Psoas muscle (tissue), 8 donors: ENCODE results near the gene TRIM17. TPM values are rescaled to one million over a fixed set of nuclear protein-coding genes. Genes with fewer than 3 reads are reported as not detected.
A peak's percentile ranks its signal among the peaks of the same experiment; 100 is the strongest.

Source experiments
- ATAC-seq, 4 donors: fragments of 200-7000 bp; cut with Tn5 transposase; one replicate each; pipeline ENCODE4 v1.9.1; 2020; ENCODE audit warnings: moderate library complexity in 3 of 4, mild to moderate bottlenecking in 2 of 4
- DNase-seq, 2 donors: peaks; one replicate each; pipeline ENCODE4 v3.0.0-alpha.2; 2020
- H3K27ac ChIP-seq: fragments of 200-600 bp; one replicate; pipeline ENCODE4 v1.8.0; 2022
- H3K27me3 ChIP-seq, 3 donors: fragments of 200-600 bp in 1 of 3; one replicate each; pipeline versions ENCODE4 v1.6.1 to v1.8.0; 2013 to 2022; ENCODE audit warnings: low read length in 2 of 3, mild to moderate bottlenecking in 2 of 3, moderate library complexity in 1 of 3; ENCODE audit not compliant: insufficient read depth in 3 of 3
- H3K36me3 ChIP-seq, 2 donors: fragments of 200-600 bp in 1 of 2; one replicate each; pipeline versions ENCODE4 v1.6.1 to v1.8.0; 2013 to 2022; ENCODE audit warnings: low read depth in 1 of 2, mild to moderate bottlenecking in 1 of 2, moderate library complexity in 1 of 2; ENCODE audit not compliant: insufficient read depth in 1 of 2
- H3K4me1 ChIP-seq: fragments of 200-600 bp; one replicate; pipeline ENCODE4 v1.8.0; 2022
- H3K4me3 ChIP-seq: fragments of 200-600 bp; one replicate; pipeline ENCODE4 v1.8.0; 2022; ENCODE audit warnings: mild to moderate bottlenecking
- H3K9me3 ChIP-seq: fragments of 200-600 bp; one replicate; pipeline ENCODE4 v1.8.0; 2022
- CTCF ChIP-seq: fragments of 200-600 bp; IDR thresholded peaks from one replicate; pipeline ENCODE4 v1.8.0; 2022; ENCODE audit warnings: antibody characterized with exemption
- WGBS, 3 donors: extraction: QIAGEN DNeasy Blood & Tissue Kit; methylation state at CpG; one replicate each; pipeline versions ENCODE4 v1.1.6 to v1.1.7; 2013; 5-methylcytosine and 5-hydroxymethylcytosine counted together
- intact Hi-C, 2 donors: fragments of 100-400 bp; cut with DNase I; formaldehyde crosslinking; loops; one replicate each; pipeline versions ENCODE4 v1.11.0 to v1.14.2; 2022
- polyA plus RNA-seq, 3 donors: library from polyadenylated mRNA; stranded (reverse); fragments of 200-250 nt; gene quantifications; one replicate each; pipeline ENCODE4 v1.2.3, GENCODE V29; 2013
- total RNA-seq, 4 donors: library from RNA; stranded (reverse); fragmentation: NEBNext Ultra II Directional in 2 of 4; extraction: Animal tissue kit (Norgen Biotek cat#: 25700) in 2 of 4; gene quantifications; one replicate each; pipeline versions ENCODE4 v1.2.1 to v1.2.4, GENCODE V29; 2021 to 2023
- donor health status: healthy with polysubstance abuse.
- donor health status: DM: no; HTN: no; CAD: no; lungs with moderate emphysema.
- donor health status: Bipolar disorder and iron deficiency.
- donor health status: healthy.
- donor health status: DM: yes; HTN: yes; CAD: no.
- donor health status: DM: no; HTN: no; CAD: no.
- donor health status: DM: no; HTN: no; CAD: no.
- donor health status: DM: yes; HTN: yes; CAD: no.

The TRIM17 gene
- total and polyA plus RNA-seq, 7 donors, result 0.03 TPM; not detected in 6

DNA sequence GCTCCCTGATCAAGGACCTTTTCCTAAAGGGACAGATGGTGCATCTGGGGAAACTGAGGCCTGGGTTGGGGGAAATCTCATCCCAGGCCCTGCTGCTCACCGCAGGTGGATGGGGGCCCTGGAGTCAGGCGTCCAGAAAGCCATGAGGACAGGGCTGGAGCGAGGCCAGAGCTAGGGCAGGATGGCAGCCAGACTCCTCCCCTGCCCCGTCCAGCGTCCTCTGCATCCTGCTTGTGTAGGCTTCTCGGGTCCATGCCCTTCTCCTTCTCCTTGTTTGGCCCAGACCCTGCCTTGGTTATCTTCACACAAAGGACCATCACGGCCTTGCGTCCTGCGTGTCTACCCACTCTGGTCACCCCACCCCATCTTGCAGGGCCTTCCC is 53.0 kb downstream of the TRIM17 start:
- Histone ChIP-seq H3K4me3 (no peak overlapping the region), H3K27me3 (no peaks in the 10 kb centered on the region), H3K36me3 (peaks cover under 1 to 91% of the 10 kb centered on the region in 2 donors), H3K4me1 (peaks cover 3% of the 10 kb centered on the region), H3K9me3 (no peaks in the 10 kb centered on the region), H3K27ac (no peak overlapping the region)
- DNase-seq, result peak; percentile 21 to 78
- no peak for TF ChIP-seq CTCF
- peak in 1 of 4 donors; percentile 4 for ATAC-seq
- 43 to 47% (median 45%) methylated on average over 9 of the region's 9 CpGs for WGBS, 3 donors
- intact Hi-C loops, result no loop called here

DNA sequence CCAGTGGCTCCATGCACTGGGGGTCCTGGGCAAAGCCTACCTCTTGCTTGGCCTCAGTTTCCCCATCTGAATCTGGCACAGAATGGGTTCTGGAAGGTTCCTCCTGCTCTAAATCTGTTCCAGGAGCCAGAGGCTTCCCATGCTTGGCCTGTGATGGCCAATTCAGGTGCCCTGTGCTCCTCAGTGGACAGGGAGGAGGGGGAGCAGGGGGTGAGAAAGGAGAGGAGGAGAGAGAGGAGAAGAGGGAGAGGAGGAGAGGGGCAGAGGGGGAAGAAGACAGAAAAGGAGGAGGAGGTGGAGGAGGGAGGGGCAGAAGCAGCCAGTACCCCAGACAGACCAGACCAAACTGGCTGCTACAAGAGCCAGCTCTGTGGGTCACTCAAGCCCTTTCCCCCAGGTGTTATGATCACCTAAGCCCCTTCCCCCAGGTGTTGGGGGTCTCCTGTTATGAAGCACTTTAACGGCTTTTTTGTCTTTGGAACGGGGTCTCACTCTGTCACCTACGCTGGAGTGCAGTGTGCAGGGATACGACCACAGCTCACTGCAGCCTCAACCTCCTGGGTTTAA is 53.7 kb downstream of the TRIM17 start:
- no peaks in the 10 kb centered on the region for H3K27me3 ChIP-seq
- no peaks in the 10 kb centered on the region for H3K9me3 ChIP-seq
- ATAC-seq, result no peak
- 69 to 83% (median 79%) methylated on average over 4 of the region's 4 CpGs for WGBS, 3 donors
- H3K27ac ChIP-seq, result no peak overlapping the region
- H3K4me3 ChIP-seq, result no peak overlapping the region
- intact Hi-C loops, result no loop called here
- peaks cover 3% of the 10 kb centered on the region for H3K4me1 ChIP-seq
- DNase-seq, result peak in 1 of 2 donors; percentile 38
- peaks cover 0 to 90% of the 10 kb centered on the region in 2 donors for H3K36me3 ChIP-seq
- TF ChIP-seq CTCF, result no peak

DNA sequence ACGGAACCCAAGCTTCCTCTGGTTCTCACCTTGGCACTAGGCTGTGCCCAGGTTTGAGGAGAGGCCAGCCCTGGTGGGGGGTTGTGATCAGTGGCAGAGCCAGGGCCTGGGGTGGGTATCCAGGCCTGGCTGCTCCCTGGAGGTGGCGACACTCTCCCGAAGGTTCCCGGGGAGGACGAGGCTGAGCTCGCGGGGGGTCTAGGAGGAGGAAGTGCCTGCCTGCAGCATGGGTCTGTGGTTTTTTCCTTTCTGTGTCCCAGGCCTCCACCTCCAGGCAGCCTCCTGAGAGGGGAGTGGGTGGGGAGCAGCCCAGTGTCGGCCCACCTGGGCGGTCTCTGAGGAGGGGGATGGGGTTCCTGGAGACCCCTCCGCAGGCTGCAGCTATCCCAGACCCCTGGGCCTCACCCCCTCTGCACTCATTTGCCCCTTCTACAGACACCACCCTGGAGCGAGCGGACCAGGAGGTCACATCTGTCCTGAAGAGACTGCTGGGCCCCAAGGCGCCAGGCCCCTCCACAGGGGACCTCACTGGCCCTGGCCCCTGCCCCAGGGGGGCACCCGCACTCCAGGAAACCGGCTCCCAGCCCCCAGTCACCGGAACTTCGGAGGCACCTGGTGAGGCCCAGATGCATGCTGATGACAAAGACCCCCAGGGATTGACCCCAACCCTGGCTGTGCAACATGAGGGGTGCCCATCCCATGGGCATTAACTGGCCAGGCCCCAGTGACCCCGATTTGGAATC is 54.3 kb downstream of the TRIM17 start:
- intact Hi-C loops, result no loop called here
- WGBS, 3 donors, result 70 to 72% (median 70%) methylated on average over 16 to 18 of the region's 18 CpGs
- H3K36me3 ChIP-seq, result peaks cover 0 to 90% of the 10 kb centered on the region in 2 donors
- H3K27me3 ChIP-seq, result no peaks in the 10 kb centered on the region
- no peaks in the 10 kb centered on the region for H3K4me1 ChIP-seq
- ATAC-seq, result peak in 1 of 4 donors; percentile 0
- no peak for TF ChIP-seq CTCF
- no peaks in the 10 kb centered on the region for H3K9me3 ChIP-seq
- peak; percentile 10 to 55 for DNase-seq
- H3K4me3 ChIP-seq, result no peak overlapping the region
- H3K27ac ChIP-seq, result peak overlapping the region; percentile 9

GRCh38 chr1:228361314-228362140 is 55.1 kb downstream of the TRIM17 start:
- no peak overlapping the region for H3K4me3 ChIP-seq
- no peak for TF ChIP-seq CTCF
- no peaks in the 10 kb centered on the region for H3K4me1 ChIP-seq
- DNase-seq, result peak; percentile 12 to 73
- peak in 1 of 4 donors; percentile 5 for ATAC-seq
- no peaks in the 10 kb centered on the region for H3K9me3 ChIP-seq
- intact Hi-C loops, result no loop called here
- H3K36me3 ChIP-seq, result peaks cover 0 to 90% of the 10 kb centered on the region in 2 donors
- 66 to 69% (median 68%) methylated on average over 23 to 26 of the region's 26 CpGs for WGBS, 3 donors
- no peaks in the 10 kb centered on the region for H3K27me3 ChIP-seq
- peak overlapping the region; percentile 42 for H3K27ac ChIP-seq
